ENCODE data around the gene TLCD1. TPM values are rescaled to one million over a fixed set of nuclear protein-coding genes. Genes with fewer than 3 reads are reported as not detected.

Gene TLCD1
- total RNA-seq, 1 donor from 2014 or later: 41.0 TPM

DNA sequence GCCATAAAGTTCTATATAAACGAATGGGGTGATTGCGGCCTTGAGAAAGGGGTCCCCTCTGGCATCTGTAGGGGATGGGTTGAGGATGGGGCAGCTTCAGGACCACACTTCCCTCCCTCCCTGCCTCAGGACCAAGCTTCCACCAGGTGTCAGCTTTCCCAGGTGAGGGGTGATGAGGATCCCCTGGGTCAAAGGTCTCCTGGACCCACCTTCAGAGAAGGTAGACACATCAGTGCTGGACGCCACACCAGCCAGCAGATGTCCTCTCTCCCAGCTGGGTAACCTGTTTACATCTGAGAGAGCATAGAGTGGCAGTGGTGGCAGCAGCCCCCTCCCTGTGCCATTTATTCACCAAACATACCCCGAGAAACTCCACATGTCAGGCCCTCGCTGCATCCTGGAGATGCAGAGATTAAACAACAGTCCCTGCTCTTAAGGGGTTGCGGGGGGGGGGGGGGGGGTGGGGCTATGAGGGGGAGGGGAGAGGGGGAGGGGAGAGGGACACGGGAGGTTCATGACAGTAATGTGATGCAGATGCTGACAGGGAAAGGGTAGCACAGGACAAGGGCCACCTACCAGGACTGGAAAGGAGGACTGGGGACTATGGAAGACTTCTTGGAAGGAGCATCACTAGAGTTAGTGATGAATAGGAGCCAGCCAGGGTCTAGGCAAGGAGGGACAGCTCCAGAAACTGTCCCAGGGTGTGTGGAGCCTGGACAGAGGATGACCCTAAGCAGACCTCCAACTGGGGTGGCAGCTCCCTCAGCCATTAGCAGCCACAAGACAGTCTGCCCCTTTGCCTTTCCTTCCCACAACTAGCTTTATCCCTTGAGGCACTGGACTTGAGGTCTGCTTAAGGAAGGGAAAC, 19.3 kb downstream of the TLCD1 start:
- Mint-ChIP-seq H3K27ac (no peak overlapping the region), H3K4me3 (no peak overlapping the region), H3K27me3 (no peaks in the 10 kb centered on the region), H3K4me1 (peaks cover 11% of the 10 kb centered on the region), H3K36me3 (ENCODE audit: low read depth) (peaks cover 36% of the 10 kb centered on the region), H3K9me3 (no peaks in the 10 kb centered on the region)
- CTCF ChIA-PET: interaction anchor here (0.6 to 1.6 kb wide), 2 partner anchors 60 to 196 kb away, joined by 3 read pairs; partner anchors contain the start of gene DHRS13
- TF ChIP-seq, protein P1, sequence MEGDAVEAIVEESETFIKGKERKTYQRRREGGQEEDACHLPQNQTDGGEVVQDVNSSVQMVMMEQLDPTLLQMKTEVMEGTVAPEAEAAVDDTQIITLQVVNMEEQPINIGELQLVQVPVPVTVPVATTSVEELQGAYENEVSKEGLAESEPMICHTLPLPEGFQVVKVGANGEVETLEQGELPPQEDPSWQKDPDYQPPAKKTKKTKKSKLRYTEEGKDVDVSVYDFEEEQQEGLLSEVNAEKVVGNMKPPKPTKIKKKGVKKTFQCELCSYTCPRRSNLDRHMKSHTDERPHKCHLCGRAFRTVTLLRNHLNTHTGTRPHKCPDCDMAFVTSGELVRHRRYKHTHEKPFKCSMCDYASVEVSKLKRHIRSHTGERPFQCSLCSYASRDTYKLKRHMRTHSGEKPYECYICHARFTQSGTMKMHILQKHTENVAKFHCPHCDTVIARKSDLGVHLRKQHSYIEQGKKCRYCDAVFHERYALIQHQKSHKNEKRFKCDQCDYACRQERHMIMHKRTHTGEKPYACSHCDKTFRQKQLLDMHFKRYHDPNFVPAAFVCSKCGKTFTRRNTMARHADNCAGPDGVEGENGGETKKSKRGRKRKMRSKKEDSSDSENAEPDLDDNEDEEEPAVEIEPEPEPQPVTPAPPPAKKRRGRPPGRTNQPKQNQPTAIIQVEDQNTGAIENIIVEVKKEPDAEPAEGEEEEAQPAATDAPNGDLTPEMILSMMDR (IDR thresholded peaks at IDR 0.05): no peak
- DNase-seq (no peak), ATAC-seq (ENCODE audit: low read depth) (no peak)
- intact Hi-C loops (cut with micrococcal nuclease): no loop called here
- POLR2A ChIA-PET: interaction anchor here (1.3 kb wide), 1 partner anchor 13 kb away, joined by 3 read pairs; the partner anchor contains the start of gene RPL23A

DNA sequence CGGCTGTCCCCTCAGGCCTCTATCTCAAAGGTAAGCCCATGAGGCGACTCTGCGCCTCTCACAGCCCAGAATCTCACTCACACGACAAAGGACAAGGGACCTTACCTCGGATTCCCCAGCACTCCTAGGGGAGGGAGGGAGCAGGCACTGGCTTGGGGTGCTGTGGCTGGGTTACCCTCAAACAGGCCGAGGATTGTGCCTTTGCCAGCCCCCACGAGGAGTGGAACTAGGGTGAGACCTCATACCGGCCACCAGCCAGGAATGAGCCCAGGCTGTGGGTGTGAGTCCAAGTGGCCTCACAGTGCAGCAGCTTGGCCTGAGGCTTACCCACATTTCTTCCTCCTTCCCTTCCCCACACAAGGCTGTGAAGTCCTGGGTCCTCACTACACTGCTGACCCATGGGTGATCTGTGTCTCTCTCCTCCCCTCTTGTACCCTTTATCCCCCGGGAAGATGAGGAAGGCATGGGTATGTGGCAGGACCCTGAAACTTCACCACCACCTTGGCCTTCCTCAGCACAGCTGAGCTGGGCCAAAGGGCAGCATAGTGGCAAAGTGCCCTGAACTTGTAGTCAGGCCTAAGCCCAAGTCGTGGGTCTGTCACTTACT, 20.2 kb downstream of the TLCD1 start:
- DNase-seq (no peak), ATAC-seq (ENCODE audit: low read depth) (no peak)
- Mint-ChIP-seq H3K27me3 (no peaks in the 10 kb centered on the region), H3K9me3 (no peaks in the 10 kb centered on the region), H3K4me1 (peaks cover 7% of the 10 kb centered on the region), H3K4me3 (no peak overlapping the region), H3K36me3 (ENCODE audit: low read depth) (peaks cover 44% of the 10 kb centered on the region), H3K27ac (no peak overlapping the region)
- ChIA-PET CTCF (interaction anchor here (0.6 kb wide), 1 partner anchor 59 kb away, joined by 3 read pairs; no protein-coding TSS in a partner anchor), POLR2A (interaction anchor here (1.3 kb wide), 1 partner anchor 14 kb away, joined by 3 read pairs; the partner anchor contains the start of gene RPL23A)
- TF ChIP-seq, protein P1 (IDR thresholded peaks at IDR 0.05): no peak
- intact Hi-C loops (cut with micrococcal nuclease): no loop called here

DNA sequence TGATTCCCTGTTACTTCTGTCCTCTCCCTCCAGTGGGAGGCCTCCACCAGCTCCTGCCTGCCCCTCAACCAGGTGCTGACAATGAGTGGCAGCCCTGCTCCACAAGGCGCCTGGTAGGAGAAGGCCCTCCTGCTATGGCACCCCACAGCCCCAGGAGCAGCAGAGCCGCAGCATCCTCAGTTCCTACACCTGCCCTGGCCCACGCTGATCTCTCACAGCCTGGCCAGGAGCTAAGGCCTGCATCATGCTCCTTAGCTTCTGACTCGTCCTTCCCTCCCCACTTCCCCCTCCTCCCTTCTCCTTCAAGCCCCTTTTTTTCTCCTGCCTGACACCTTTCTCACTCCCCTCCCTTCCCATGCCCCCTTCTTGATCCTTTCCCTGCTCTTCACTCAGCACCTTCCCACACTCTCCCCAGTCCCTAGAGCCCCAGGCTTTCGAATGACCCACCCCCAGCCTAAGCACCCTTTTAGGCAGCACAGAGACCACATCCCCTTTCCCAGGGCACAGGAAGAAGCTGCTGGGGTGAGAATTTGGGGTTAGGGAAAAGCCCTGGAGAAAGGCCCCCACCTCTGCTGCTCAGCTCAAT, 20.9 kb downstream of the TLCD1 start:
- ATAC-seq (ENCODE audit: low read depth): no peak
- TF ChIP-seq, protein P1 (IDR thresholded peaks at IDR 0.05): no peak

DNA sequence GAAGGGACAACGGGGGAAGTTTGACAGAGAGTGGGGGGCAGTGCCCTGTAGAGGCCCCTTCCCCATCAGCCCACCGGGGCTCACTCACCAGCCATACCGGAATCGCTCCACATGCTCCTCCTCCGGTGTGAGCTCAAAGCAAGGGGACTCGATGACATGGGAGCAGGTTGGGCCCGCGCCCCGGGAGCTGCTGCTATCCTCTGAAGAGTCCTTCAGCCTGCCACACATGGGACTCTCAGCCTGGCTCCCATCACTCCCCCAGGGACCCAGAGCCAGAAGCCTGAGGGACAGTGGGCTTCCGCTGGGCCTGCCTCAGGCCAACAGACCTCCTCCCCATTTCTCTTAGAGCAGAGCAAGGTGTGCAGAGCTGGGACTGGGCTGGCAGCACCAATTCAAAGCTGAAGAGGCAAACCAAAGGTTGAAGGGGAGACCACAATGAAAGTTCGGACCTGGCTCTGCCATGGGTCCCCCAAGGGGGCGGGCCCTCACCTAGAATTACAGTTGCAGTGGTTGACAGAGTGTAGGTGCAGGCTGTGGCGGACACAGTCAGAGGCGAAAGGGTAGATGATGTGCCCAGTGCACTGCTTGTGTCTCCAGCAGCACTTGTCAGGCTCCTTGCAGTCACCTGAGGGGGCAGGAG, 21.7 kb downstream of the TLCD1 start:
- TF ChIP-seq, protein P1 (IDR thresholded peaks at IDR 0.05): no peak
- no peak for DNase-seq
- Mint-ChIP-seq H3K27ac (no peak overlapping the region), H3K9me3 (no peaks in the 10 kb centered on the region), H3K36me3 (ENCODE audit: low read depth) (peaks cover 59% of the 10 kb centered on the region), H3K27me3 (no peaks in the 10 kb centered on the region), H3K4me1 (no peaks in the 10 kb centered on the region), H3K4me3 (no peak overlapping the region)
- ChIA-PET CTCF (interaction anchor here (1.1 to 1.2 kb wide), 2 partner anchors 59 to 60 kb away, joined by 4 read pairs; no protein-coding TSS in a partner anchor), POLR2A (interaction anchor here (0.7 kb wide), 1 partner anchor 204 kb away, joined by 3 read pairs; no protein-coding TSS in a partner anchor)
- no peak for ATAC-seq (ENCODE audit: low read depth)
- intact Hi-C loops (cut with micrococcal nuclease): no loop called here

More for the DNA sequence above, 20.9 kb downstream of the TLCD1 start:
- Mint-ChIP-seq H3K36me3 (ENCODE audit: low read depth) (peaks cover 51% of the 10 kb centered on the region), H3K27ac (no peak overlapping the region), H3K9me3 (no peaks in the 10 kb centered on the region), H3K27me3 (no peaks in the 10 kb centered on the region), H3K4me3 (no peak overlapping the region), H3K4me1 (peaks cover 2% of the 10 kb centered on the region)
- no peak for DNase-seq
- ChIA-PET POLR2A (interaction anchor here (0.6 kb wide), 1 partner anchor 59 kb away, joined by 13 read pairs; no protein-coding TSS in a partner anchor), CTCF (interaction anchor here (1.2 kb wide), 1 partner anchor 59 kb away, joined by 4 read pairs; no protein-coding TSS in a partner anchor)
- intact Hi-C loops (cut with micrococcal nuclease): no loop called here

Measured in activated B cell treated with CpG ODN at 0.5 μM for 24 hours (primary cell).